ENCODE data around the gene TXLNA. TPM values are rescaled to one million over a fixed set of nuclear protein-coding genes. Genes with fewer than 3 reads are reported as not detected.
A peak's percentile ranks its signal among the peaks of the same experiment; 100 is the strongest.

Gene TXLNA
- total and polyA plus RNA-seq, 2 experiments from 2014 or later: 15.2 to 52.1 TPM

DNA sequence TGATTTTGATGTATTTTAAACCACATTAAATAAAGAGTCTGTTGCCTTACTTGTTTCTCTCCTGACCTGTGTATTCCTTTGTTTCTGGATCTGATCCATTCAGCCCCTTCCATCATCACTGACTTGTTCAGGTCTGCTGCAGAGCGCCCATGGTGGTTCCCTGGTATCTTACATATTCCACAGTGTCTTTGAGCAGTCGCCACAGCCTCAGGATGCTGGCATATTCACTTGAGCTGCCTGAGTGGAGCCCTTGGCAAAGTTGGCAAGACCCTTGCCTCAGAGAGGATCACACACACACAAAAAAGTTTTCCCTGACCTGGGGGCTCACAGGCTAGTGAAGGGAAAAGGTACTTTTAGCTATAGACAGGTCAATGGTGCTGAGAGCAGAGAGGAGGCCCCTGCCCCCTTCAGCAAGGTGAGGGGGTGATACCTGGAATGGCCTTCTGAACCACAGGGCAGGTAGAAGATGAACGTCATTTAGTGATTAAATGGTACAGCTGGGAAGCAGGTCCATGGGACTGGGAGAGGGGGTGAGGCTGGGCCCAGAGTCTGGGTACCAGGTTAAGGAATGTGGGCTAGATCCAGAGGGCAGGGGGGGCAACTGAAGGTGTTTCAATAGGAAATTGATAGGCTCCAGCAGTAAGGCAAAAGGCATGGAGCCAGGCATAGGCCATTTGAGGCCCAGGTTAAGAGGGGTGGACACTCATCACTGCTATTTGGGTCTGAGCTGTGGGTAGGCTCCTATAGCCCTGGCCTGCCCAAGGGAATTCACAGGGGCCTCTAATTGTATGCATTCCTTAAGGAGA, 19.0 kb downstream of the TXLNA start (continued):
- TF ChIP-seq, protein P1, sequence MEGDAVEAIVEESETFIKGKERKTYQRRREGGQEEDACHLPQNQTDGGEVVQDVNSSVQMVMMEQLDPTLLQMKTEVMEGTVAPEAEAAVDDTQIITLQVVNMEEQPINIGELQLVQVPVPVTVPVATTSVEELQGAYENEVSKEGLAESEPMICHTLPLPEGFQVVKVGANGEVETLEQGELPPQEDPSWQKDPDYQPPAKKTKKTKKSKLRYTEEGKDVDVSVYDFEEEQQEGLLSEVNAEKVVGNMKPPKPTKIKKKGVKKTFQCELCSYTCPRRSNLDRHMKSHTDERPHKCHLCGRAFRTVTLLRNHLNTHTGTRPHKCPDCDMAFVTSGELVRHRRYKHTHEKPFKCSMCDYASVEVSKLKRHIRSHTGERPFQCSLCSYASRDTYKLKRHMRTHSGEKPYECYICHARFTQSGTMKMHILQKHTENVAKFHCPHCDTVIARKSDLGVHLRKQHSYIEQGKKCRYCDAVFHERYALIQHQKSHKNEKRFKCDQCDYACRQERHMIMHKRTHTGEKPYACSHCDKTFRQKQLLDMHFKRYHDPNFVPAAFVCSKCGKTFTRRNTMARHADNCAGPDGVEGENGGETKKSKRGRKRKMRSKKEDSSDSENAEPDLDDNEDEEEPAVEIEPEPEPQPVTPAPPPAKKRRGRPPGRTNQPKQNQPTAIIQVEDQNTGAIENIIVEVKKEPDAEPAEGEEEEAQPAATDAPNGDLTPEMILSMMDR (conservative IDR thresholded peaks at IDR 0.05; ENCODE audit: low read depth in 2 of 2): no peak
- no peak for TF ChIP-seq ZNF114 (CRISPR knock-in tag; IDR thresholded peaks at IDR 0.05)
- no peak for TF ChIP-seq NANOG (IDR thresholded peaks at IDR 0.05; ENCODE audit: borderline replicate concordance)
- TF ChIP-seq, protein P2, sequence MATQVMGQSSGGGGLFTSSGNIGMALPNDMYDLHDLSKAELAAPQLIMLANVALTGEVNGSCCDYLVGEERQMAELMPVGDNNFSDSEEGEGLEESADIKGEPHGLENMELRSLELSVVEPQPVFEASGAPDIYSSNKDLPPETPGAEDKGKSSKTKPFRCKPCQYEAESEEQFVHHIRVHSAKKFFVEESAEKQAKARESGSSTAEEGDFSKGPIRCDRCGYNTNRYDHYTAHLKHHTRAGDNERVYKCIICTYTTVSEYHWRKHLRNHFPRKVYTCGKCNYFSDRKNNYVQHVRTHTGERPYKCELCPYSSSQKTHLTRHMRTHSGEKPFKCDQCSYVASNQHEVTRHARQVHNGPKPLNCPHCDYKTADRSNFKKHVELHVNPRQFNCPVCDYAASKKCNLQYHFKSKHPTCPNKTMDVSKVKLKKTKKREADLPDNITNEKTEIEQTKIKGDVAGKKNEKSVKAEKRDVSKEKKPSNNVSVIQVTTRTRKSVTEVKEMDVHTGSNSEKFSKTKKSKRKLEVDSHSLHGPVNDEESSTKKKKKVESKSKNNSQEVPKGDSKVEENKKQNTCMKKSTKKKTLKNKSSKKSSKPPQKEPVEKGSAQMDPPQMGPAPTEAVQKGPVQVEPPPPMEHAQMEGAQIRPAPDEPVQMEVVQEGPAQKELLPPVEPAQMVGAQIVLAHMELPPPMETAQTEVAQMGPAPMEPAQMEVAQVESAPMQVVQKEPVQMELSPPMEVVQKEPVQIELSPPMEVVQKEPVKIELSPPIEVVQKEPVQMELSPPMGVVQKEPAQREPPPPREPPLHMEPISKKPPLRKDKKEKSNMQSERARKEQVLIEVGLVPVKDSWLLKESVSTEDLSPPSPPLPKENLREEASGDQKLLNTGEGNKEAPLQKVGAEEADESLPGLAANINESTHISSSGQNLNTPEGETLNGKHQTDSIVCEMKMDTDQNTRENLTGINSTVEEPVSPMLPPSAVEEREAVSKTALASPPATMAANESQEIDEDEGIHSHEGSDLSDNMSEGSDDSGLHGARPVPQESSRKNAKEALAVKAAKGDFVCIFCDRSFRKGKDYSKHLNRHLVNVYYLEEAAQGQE (IDR thresholded peaks at IDR 0.05; ENCODE audit: unreplicated experiment): no peak
- TF ChIP-seq JUNB (IDR thresholded peaks at IDR 0.05; ENCODE audit: unreplicated experiment): no peak

DNA sequence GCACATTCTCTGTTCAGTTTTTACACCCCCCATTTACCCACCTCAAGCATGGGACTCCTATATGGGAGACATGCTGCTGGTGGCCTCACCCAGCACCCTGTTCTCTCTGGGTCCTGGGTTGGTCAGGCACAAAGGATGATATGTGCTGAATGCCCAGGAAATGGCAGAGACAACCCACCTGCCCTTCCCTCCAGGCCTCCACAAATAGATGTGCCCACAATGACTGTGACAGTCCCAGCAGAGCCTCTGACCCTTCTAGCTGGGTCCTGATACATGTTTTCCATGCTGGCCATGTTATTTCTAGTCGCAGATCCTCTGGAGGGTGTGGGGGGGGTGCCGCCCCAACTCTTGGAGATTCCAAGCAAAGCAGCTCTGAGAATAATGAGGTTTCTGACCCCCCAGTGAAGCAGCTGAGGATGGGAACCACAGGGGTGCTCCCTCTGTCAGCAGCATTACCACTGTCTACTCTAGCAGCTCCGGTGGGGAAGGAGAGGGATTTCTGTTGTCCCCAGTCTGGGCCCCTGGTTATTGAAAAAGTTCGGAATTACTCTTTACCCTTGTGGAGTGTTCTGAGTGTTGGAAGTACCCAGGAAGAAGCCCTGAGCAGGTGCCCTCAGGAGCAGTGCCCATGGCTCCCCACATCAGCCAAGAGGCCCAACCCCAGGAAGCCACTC, 19.7 kb downstream of the TXLNA start:
- ATAC-seq (no peak), DNase-seq (ENCODE audit: low spot score) (no peak)
- H3F3A ChIP-seq (replicated peaks; ENCODE audit: low read depth): peaks cover 37% of the 10 kb centered on the region; the same call in 1 of the 2 replicates
- no peak overlapping the region for H3K27ac Mint-ChIP-seq
- peaks cover 4% of the 10 kb centered on the region for H4K20me1 ChIP-seq (replicated peaks; ENCODE audit: insufficient read depth)
- H3K27ac ChIP-seq (ENCODE audit: low read depth): no peak overlapping the region
- peak overlapping the region; percentile 96 for H3K4me2 ChIP-seq
- peaks cover 20% of the 10 kb centered on the region for H3K27me3 ChIP-seq (ENCODE audit: insufficient read depth)
- peaks cover 28% of the 10 kb centered on the region for H3K4me1 ChIP-seq (ENCODE audit: insufficient read depth)
- peaks cover 42% of the 10 kb centered on the region for H3K36me3 Mint-ChIP-seq (ENCODE audit: low read depth)
- peak overlapping the region; percentile 70; the same call in 2 of the 3 replicates for H3K4me3 Mint-ChIP-seq
- peak overlapping the region; percentile 69; the same call in 1 of the 2 replicates for H3K4me3 ChIP-seq
- H3K9me3 Mint-ChIP-seq: peaks cover 2% of the 10 kb centered on the region; the same call in 2 of the 3 replicates
- H3K36me3 ChIP-seq (ENCODE audit: insufficient read depth): peaks cover 21% of the 10 kb centered on the region
- H2AFZ ChIP-seq: no peak overlapping the region
- H3K4me1 Mint-ChIP-seq: peaks cover 42% of the 10 kb centered on the region
- H3K9me2 ChIP-seq (ENCODE audit: insufficient read depth): no peaks in the 10 kb centered on the region
- peaks cover 34% of the 10 kb centered on the region for H3K27me3 Mint-ChIP-seq (ENCODE audit: insufficient read depth, low read depth, poor library complexity)
- H3K79me2 ChIP-seq (replicated peaks; ENCODE audit: insufficient read depth): no peaks in the 10 kb centered on the region
- TF ChIP-seq, protein P3, sequence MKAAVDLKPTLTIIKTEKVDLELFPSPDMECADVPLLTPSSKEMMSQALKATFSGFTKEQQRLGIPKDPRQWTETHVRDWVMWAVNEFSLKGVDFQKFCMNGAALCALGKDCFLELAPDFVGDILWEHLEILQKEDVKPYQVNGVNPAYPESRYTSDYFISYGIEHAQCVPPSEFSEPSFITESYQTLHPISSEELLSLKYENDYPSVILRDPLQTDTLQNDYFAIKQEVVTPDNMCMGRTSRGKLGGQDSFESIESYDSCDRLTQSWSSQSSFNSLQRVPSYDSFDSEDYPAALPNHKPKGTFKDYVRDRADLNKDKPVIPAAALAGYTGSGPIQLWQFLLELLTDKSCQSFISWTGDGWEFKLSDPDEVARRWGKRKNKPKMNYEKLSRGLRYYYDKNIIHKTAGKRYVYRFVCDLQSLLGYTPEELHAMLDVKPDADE (IDR thresholded peaks at IDR 0.05): no peak
- TF ChIP-seq STAT1 (IDR thresholded peaks at IDR 0.05; ENCODE audit: unreplicated experiment): no peak
- no peak for TF ChIP-seq EZH2phosphoT487 (IDR thresholded peaks at IDR 0.05; ENCODE audit: unreplicated experiment)
- TF ChIP-seq EZH2 (IDR thresholded peaks at IDR 0.05; ENCODE audit: low read depth, unreplicated experiment): no peak
- no peak for TF ChIP-seq JUNB (IDR thresholded peaks at IDR 0.05; ENCODE audit: unreplicated experiment)
- TF ChIP-seq, protein P2 (IDR thresholded peaks at IDR 0.05; ENCODE audit: unreplicated experiment): no peak
- TF ChIP-seq, protein P1 (conservative IDR thresholded peaks at IDR 0.05; ENCODE audit: low read depth in 2 of 2): no peak
- no peak for TF ChIP-seq NANOG (IDR thresholded peaks at IDR 0.05; ENCODE audit: borderline replicate concordance)
- TF ChIP-seq ZNF331 (CRISPR knock-in tag; IDR thresholded peaks at IDR 0.05; ENCODE audit: low read depth): no peak
- TF ChIP-seq POLR2AphosphoS5 (IDR thresholded peaks at IDR 0.05; ENCODE audit: low read depth): no peak; the same call in 1 of the 2 replicates

Measured in GM23338 (cell line).